Measurements from ENCODE around the gene FOXJ2. TPM values are rescaled to one million over a fixed set of nuclear protein-coding genes. Genes with fewer than 3 reads are reported as not detected.

Gene FOXJ2
- total RNA-seq, 2 donors from 2014 or later: 10.8 to 21.2 TPM

DNA sequence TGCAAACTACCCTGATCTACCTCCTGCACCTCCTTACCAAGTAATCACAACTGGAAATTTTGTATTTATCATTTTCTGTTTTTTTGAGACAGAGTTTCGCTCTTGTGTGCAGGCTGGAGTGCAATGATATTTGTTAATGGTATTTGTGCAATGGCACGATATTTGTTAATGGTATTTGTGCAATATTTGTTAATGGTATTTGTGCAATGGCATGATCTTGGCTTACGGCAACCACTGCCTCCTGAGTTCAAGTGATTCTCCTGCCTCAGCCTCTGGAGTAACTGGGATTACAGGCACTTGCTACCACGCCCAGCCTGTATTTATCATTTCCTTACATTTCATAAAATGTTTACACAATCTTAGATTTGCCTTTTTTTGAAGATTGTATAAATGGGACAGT, 43.9 kb downstream of the FOXJ2 start:
- no peaks in the 10 kb centered on the region for H3K4me1 ChIP-seq (ENCODE audit: control insufficient read depth, insufficient read depth, low read length)
- Mint-ChIP-seq H3K9me3 (peaks cover 3% of the 10 kb centered on the region), H3K27me3 (ENCODE audit: insufficient read depth) (no peaks in the 10 kb centered on the region), H3K27ac (no peak overlapping the region), H3K4me1 (peaks cover 19% of the 10 kb centered on the region), H3K4me3 (no peak overlapping the region), H3K36me3 (ENCODE audit: low read depth) (no peaks in the 10 kb centered on the region)
- H3K36me3 ChIP-seq (ENCODE audit: control insufficient read depth, insufficient read depth, low read length): no peaks in the 10 kb centered on the region
- TF ChIP-seq, protein P1, sequence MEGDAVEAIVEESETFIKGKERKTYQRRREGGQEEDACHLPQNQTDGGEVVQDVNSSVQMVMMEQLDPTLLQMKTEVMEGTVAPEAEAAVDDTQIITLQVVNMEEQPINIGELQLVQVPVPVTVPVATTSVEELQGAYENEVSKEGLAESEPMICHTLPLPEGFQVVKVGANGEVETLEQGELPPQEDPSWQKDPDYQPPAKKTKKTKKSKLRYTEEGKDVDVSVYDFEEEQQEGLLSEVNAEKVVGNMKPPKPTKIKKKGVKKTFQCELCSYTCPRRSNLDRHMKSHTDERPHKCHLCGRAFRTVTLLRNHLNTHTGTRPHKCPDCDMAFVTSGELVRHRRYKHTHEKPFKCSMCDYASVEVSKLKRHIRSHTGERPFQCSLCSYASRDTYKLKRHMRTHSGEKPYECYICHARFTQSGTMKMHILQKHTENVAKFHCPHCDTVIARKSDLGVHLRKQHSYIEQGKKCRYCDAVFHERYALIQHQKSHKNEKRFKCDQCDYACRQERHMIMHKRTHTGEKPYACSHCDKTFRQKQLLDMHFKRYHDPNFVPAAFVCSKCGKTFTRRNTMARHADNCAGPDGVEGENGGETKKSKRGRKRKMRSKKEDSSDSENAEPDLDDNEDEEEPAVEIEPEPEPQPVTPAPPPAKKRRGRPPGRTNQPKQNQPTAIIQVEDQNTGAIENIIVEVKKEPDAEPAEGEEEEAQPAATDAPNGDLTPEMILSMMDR (conservative IDR thresholded peaks at IDR 0.05): no peak
- no peak overlapping the region for H3K27ac ChIP-seq (ENCODE audit: low read depth, low read length)
- no peak overlapping the region for H3K4me3 ChIP-seq (ENCODE audit: low read length)
- H3K9ac ChIP-seq (ENCODE audit: extremely low read depth, low read length, poor library complexity, severe bottlenecking): no peak overlapping the region
- WGBS, 2 experiments (ENCODE audit: insufficient coverage in 1 of 2, insufficient read length in 1 of 2): 94 to 95% methylated on average over 2 to 4 of the region's 4 CpGs
- H3K9me3 ChIP-seq (ENCODE audit: control insufficient read depth, low read length): no peaks in the 10 kb centered on the region
- H3K27me3 ChIP-seq (ENCODE audit: control insufficient read depth, insufficient read depth, low read length, poor library complexity, severe bottlenecking): no peaks in the 10 kb centered on the region
- DNase-seq: no peak

DNA sequence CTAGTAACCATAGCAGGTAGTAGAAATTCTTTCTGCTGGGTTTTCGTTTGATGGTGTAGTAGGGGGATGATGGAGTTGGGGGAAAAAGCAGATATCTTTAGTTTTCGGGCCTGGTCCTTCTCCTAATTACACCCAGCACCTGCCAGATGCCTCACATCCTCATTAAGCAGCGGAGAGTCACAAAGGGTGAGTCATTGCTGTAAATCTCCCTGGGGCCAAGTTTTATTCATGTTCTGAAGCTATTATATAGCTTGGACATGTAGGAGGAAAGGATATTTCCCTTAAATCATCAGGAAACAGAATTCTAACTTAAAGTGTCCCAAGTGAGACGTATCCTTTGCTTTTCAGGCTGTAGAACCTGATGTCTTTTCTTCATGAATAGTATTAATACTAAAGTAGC, 44.7 kb downstream of the FOXJ2 start:
- Mint-ChIP-seq H3K4me1 (peaks cover 19% of the 10 kb centered on the region), H3K4me3 (no peak overlapping the region)
- 60 to 72% methylated on average over 1 to 3 of the region's 4 CpGs for WGBS, 2 experiments (ENCODE audit: insufficient coverage in 1 of 2, insufficient read length in 1 of 2)

GRCh38 chr12:8078398-8078797, 45.9 kb downstream of the FOXJ2 start:
- TF ChIP-seq, protein P1 (conservative IDR thresholded peaks at IDR 0.05): peak; percentile 86

More for the DNA sequence above, 44.7 kb downstream of the FOXJ2 start:
- DNase-seq: no peak
- Histone ChIP-seq H3K9me3 (ENCODE audit: control insufficient read depth, low read length) (no peaks in the 10 kb centered on the region), H3K9ac (ENCODE audit: extremely low read depth, low read length, poor library complexity, severe bottlenecking) (no peak overlapping the region), H3K27me3 (ENCODE audit: control insufficient read depth, insufficient read depth, low read length, poor library complexity, severe bottlenecking) (no peaks in the 10 kb centered on the region), H3K27ac (ENCODE audit: low read depth, low read length) (no peak overlapping the region), H3K4me1 (ENCODE audit: control insufficient read depth, insufficient read depth, low read length) (no peaks in the 10 kb centered on the region), H3K4me3 (ENCODE audit: low read length) (no peak overlapping the region), H3K36me3 (ENCODE audit: control insufficient read depth, insufficient read depth, low read length) (no peaks in the 10 kb centered on the region)
- peaks cover 3% of the 10 kb centered on the region for H3K9me3 Mint-ChIP-seq
- TF ChIP-seq, protein P1 (conservative IDR thresholded peaks at IDR 0.05): no peak
- H3K27ac Mint-ChIP-seq: no peak overlapping the region
- H3K36me3 Mint-ChIP-seq (ENCODE audit: low read depth): no peaks in the 10 kb centered on the region
- H3K27me3 Mint-ChIP-seq (ENCODE audit: insufficient read depth): no peaks in the 10 kb centered on the region

More at GRCh38 chr12:8078398-8078797, 45.9 kb downstream of the FOXJ2 start:
- Histone ChIP-seq H3K27me3 (ENCODE audit: control insufficient read depth, insufficient read depth, low read length, poor library complexity, severe bottlenecking) (no peaks in the 10 kb centered on the region), H3K9ac (ENCODE audit: extremely low read depth, low read length, poor library complexity, severe bottlenecking) (no peak overlapping the region), H3K4me1 (ENCODE audit: control insufficient read depth, insufficient read depth, low read length) (no peaks in the 10 kb centered on the region), H3K9me3 (ENCODE audit: control insufficient read depth, low read length) (no peaks in the 10 kb centered on the region), H3K36me3 (ENCODE audit: control insufficient read depth, insufficient read depth, low read length) (no peaks in the 10 kb centered on the region), H3K4me3 (ENCODE audit: low read length) (no peak overlapping the region), H3K27ac (ENCODE audit: low read depth, low read length) (no peak overlapping the region)
- no peak overlapping the region for H3K27ac Mint-ChIP-seq
- H3K36me3 Mint-ChIP-seq (ENCODE audit: low read depth): no peaks in the 10 kb centered on the region
- peak; percentile 80 for DNase-seq
- no peak overlapping the region for H3K4me3 Mint-ChIP-seq
- peaks cover 1% of the 10 kb centered on the region for H3K9me3 Mint-ChIP-seq
- H3K4me1 Mint-ChIP-seq: peaks cover 26% of the 10 kb centered on the region
- WGBS, 2 experiments (ENCODE audit: insufficient coverage in 1 of 2, insufficient read length in 1 of 2): 57 to 73% methylated on average over 2 to 4 of the region's 4 CpGs
- no peaks in the 10 kb centered on the region for H3K27me3 Mint-ChIP-seq (ENCODE audit: insufficient read depth)

Data from endodermal cell (in vitro differentiated cells).